AG04449 (cell line): ENCODE data around the gene GRHL3.

Experiments
- CTCF ChIA-PET: fragments of 350-600 bp; formaldehyde crosslinking; extraction: SDS; loops from one replicate; lab custom pipeline; 2021; ENCODE audit warnings: antibody characterized with exemption; lab: Yijun Ruan, JAX
- POLR2A ChIA-PET: fragments of 400-600, 350-600 bp; formaldehyde crosslinking; extraction: SDS; loops from one replicate; lab custom pipeline; 2020; ENCODE audit warnings: antibody characterized with exemption, inconsistent platforms; lab: Yijun Ruan, JAX
- DNase-seq: peaks from one replicate; pipeline ENCODE4 v3.0.0-alpha.2; 2010; ENCODE audit warnings: low read depth, low spot score
- H3K4me3 ChIP-seq: 2 replicates; pipeline ENCODE4 v1.5.1; 2011; ENCODE audit warnings: low read depth, mild to moderate bottlenecking, control low read depth, low read length
- TF ChIP-seq, protein P1 (sequence below): IDR thresholded peaks from one replicate; pipeline ENCODE4 v1.5.1; 2011; ENCODE audit warnings: mild to moderate bottlenecking, moderate library complexity, low read length, control low read depth, inconsistent platforms; ENCODE audit not compliant: insufficient read depth; ENCODE audit errors: missing control alignments

The GRHL3 gene

DNA sequence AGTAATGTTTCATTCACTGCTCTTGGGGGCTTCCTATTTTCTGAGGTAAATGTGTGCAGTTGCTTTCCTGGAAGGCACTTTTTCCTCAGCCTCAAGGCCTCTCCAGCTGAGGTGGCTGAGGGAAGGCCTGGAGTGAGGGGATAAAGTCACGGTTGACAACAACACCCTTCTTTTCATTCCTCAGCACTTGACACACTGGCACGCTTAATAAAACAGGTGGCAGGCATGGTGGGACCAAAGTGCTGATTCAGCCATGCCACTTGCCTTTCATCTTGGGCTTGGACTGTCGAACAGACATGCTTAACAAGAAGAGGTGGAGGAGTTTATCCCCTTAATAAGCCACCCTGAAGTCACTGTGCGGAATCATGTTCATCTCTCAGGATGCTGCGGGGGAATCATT is 23.6 kb upstream of the GRHL3 start:
- TF ChIP-seq, protein P1, sequence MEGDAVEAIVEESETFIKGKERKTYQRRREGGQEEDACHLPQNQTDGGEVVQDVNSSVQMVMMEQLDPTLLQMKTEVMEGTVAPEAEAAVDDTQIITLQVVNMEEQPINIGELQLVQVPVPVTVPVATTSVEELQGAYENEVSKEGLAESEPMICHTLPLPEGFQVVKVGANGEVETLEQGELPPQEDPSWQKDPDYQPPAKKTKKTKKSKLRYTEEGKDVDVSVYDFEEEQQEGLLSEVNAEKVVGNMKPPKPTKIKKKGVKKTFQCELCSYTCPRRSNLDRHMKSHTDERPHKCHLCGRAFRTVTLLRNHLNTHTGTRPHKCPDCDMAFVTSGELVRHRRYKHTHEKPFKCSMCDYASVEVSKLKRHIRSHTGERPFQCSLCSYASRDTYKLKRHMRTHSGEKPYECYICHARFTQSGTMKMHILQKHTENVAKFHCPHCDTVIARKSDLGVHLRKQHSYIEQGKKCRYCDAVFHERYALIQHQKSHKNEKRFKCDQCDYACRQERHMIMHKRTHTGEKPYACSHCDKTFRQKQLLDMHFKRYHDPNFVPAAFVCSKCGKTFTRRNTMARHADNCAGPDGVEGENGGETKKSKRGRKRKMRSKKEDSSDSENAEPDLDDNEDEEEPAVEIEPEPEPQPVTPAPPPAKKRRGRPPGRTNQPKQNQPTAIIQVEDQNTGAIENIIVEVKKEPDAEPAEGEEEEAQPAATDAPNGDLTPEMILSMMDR: no peak
- ChIA-PET POLR2A (no interaction called here), CTCF (interaction anchor here (0.9 to 2.4 kb wide), 7 partner anchors 13 to 106 kb away, joined by 3 to 12 read pairs (median 4); no protein-coding TSS in a partner anchor)
- no peak overlapping the region for H3K4me3 ChIP-seq
- DNase-seq: no peak

DNA sequence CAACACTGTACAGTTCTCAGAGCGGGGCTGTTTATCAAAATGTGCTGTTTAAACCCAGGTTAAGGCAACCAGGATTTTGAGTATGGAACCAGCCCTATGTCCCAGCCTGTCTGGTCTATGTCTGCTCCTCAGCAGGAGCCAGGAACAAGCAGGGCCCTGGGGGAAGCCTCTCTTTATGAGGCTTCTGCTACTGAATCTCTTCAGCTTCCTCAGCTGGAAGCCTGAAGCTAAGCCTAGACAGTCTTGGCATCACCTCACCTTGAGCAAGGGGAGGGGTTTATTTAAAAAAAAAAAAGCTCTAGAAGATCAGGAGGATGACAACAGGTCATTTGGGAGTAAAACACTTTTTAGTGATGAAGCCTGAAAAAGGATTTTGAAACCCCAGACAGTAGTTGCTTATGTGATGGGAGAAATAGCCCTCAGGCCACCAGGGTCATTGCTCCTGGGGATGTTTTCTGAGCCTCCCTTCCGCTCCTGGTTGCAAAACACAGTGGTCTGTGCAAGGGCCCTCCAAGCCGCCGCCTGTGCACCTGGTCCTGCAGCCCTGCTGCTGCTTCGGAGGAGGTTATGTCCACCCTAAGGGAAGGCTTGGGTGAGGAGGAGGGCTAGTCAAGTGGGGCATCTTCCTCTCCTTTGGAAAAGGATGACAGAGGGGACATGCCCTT is 21.8 kb upstream of the GRHL3 start:
- no peak for DNase-seq
- H3K4me3 ChIP-seq: no peak overlapping the region
- TF ChIP-seq, protein P1: no peak
- ChIA-PET CTCF (interaction anchor here (1.1 to 1.5 kb wide), 2 partner anchors 10 to 94 kb away, joined by 3 to 5 read pairs; no protein-coding TSS in a partner anchor), POLR2A (no interaction called here)

DNA sequence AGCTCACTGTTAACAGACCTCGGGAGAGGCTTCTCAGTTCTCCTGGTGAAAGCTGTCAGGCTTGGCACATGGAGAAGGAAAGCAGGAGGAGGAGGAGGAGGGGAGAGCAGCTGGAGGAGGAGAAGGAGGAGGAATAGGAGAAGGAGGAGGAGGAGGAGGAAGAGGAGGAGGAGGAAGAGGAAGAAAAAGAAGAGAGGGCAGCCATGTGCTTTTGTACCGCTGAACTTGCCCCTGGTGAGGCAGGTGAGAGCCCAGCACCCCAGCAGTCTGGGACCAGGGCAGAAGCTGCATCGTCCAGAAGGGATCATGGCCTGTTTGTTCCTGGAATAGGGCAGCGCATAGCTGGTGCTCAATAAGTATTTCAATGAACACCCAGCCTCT is 21.3 kb upstream of the GRHL3 start:
- CTCF ChIA-PET: interaction anchor here (1.5 kb wide), 2 partner anchors 93 to 96 kb away, joined by 5 to 7 read pairs; no protein-coding TSS in a partner anchor
- no peak overlapping the region for H3K4me3 ChIP-seq
- TF ChIP-seq, protein P1: no peak
- POLR2A ChIA-PET: no interaction called here
- no peak for DNase-seq

DNA sequence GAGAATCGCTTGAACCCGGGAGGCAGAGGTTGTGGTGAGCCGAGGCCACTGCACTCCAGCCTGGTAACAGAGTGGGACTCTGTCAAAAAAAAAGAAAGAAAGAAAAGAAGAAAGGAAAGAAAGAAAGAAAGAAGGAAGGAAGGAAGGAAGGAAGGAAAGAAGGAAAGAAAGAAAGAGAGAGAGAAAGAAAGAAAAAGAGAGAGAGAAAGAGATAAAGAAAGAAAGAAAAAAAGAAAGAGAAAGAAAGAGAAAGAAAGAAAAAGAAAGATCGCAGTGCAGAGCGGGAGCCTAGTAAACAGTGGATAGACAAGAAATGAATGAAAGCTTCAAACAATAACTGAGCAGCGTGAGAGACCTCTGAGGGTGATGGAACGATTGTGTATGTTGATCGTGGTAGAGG is 20.6 kb upstream of the GRHL3 start:
- TF ChIP-seq, protein P1: no peak
- H3K4me3 ChIP-seq: no peak overlapping the region
- ChIA-PET CTCF (interaction anchor here (1.5 kb wide), 2 partner anchors 92 to 95 kb away, joined by 5 to 7 read pairs; no protein-coding TSS in a partner anchor), POLR2A (no interaction called here)
- DNase-seq: no peak

DNA sequence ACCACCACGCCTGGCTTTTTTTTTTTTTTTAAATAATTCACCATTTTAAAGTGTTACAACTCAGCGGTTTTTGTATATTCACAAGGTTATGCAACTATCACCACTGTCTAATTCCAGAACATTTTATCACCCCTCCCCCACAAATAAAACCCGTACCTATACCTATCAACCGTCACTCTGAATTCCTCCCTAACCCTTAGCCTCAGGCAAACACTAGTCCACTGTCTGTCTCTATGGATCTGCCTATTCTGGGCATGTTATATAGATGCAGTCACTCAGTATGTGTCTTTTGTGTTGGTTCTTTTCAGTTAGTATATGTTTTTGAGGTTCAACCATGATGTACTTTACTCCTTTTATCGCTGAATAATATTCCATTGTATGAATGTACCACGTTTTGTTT is 19.3 kb upstream of the GRHL3 start:
- ChIA-PET POLR2A (no interaction called here), CTCF (no interaction called here)
- DNase-seq: no peak
- TF ChIP-seq, protein P1: no peak
- no peak overlapping the region for H3K4me3 ChIP-seq

DNA sequence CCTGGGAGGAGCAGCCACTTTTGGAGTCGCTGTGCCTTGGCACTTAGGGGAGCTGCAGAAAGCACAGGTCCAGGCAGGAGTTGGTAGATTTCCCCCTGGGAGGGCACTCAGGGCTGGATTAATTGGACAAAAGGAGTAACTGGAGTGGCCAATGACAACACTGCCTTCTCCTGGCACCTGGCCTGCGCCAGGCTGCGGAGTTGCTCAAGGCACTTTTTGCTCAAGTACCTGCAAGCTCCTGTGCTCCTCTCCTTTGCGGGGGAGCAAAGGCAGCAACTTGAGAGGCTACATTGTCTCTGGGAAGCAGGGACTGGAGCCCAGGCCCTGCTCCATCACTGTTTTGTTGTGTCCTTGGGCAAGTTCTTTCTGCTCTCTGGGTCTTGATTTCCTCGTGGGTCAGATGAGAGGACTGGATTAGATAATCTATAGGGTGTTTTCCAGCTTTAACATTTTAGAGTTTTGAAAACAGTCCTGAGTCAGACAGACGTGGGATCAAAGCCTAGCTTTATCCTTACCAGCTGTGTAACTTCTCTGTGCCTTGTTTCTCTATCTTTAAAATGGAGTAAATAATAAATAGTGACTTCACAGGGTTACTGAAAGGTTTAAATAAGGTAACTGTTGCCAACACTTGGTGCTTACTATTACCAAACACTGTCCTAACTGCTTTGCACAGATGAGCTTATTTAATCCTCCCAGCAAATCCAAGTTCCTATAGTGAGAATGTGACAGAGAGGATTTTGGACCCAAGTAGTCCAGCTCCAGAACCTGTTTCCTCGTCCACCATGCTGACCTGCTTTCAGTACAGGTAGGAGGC is 18.0 kb upstream of the GRHL3 start:
- no peak overlapping the region for H3K4me3 ChIP-seq
- DNase-seq: no peak
- CTCF ChIA-PET: interaction anchor here (0.5 to 1.6 kb wide), 5 partner anchors 12 to 1733 kb away, joined by 3 to 8 read pairs (median 4); no protein-coding TSS in a partner anchor
- POLR2A ChIA-PET: no interaction called here
- TF ChIP-seq, protein P1: no peak
